Activated CD8-positive, alpha-beta T cell treated with anti-CD3 and anti-CD28 coated beads for 36 hours (primary cell): ENCODE data around the gene TRAF3IP1. TPM values are rescaled to one million over a fixed set of nuclear protein-coding genes. Genes with fewer than 3 reads are reported as not detected.
A peak's percentile ranks its signal among the peaks of the same experiment; 100 is the strongest.
"Not testable (repeated sequence)": the region's sequence is repeated elsewhere in the genome, so short reads cannot be mapped to it uniquely, and the experiment has no call there.

Source experiments
- ATAC-seq: fragments of 200-7000 bp; cut with Tn5 transposase; one replicate; pipeline ENCODE4 v1.10.0; 2021; ENCODE audit warnings: mild to moderate bottlenecking, moderate library complexity
- CTCF ChIA-PET: fragments of 350-600 bp; sonication (Branson Sonifier 250); formaldehyde crosslinking; loops from one replicate; lab custom pipeline; 2021; ENCODE audit warnings: antibody characterized with exemption; lab: Charles Lee
- POLR2A ChIA-PET: fragments of 350-600 bp; sonication (Branson Sonifier 250); formaldehyde crosslinking; loops from one replicate; lab custom pipeline; 2021; ENCODE audit warnings: antibody characterized with exemption; lab: Charles Lee
- DNase-seq: peaks from one replicate; pipeline ENCODE4 v3.0.0-alpha.2; 2020
- H3K27ac Mint-ChIP-seq: one replicate; pipeline ENCODE4 v1.8.0; 2021; ENCODE audit warnings: mild to moderate bottlenecking, mixed read lengths
- H3K27me3 Mint-ChIP-seq: one replicate; pipeline ENCODE4 v1.8.0; 2021; ENCODE audit warnings: mixed read lengths
- H3K36me3 Mint-ChIP-seq: one replicate; pipeline ENCODE4 v1.8.0; 2021; ENCODE audit warnings: low read depth, mixed read lengths
- H3K4me1 Mint-ChIP-seq: one replicate; pipeline ENCODE4 v1.8.0; 2021; ENCODE audit warnings: low read depth, mixed read lengths
- H3K4me3 Mint-ChIP-seq: one replicate; pipeline ENCODE4 v1.8.0; 2021; ENCODE audit warnings: mild to moderate bottlenecking, moderate library complexity, mixed read lengths
- H3K9me3 Mint-ChIP-seq: one replicate; pipeline ENCODE4 v1.8.0; 2021; ENCODE audit warnings: mixed read lengths
- CTCF ChIP-seq: fragments of 200-600 bp; IDR thresholded peaks from one replicate; pipeline ENCODE4 v1.8.0; 2022; ENCODE audit warnings: antibody characterized with exemption, mild to moderate bottlenecking
- intact Hi-C: fragments of 100-400 bp; cut with micrococcal nuclease; formaldehyde crosslinking; loops from one replicate; pipeline ENCODE4 v1.10.0; 2022
- total RNA-seq, 2 experiments: library from RNA; stranded (reverse); gene quantifications; one replicate each; pipeline ENCODE4 v1.2.3, GENCODE V29; 2021

TRAF3IP1 gene
- total RNA-seq, 2 experiments from 2014 or later = 7.1 to 7.9 TPM

- CTCF ChIA-PET = no interaction called here
These were observed 83.5 kb downstream of the TRAF3IP1 start for GRCh38 chr2:238403632-238404405.

GRCh38 chr2:238404406-238405216, 84.3 kb downstream of the TRAF3IP1 start:
- no peaks in the 10 kb centered on the region for H3K36me3 Mint-ChIP-seq
- DNase-seq = no peak
- no peak for TF ChIP-seq CTCF
- intact Hi-C loops = no loop called here
- no peaks in the 10 kb centered on the region for H3K9me3 Mint-ChIP-seq
- no peak overlapping the region for H3K4me3 Mint-ChIP-seq
- no peaks in the 10 kb centered on the region for H3K27me3 Mint-ChIP-seq
- H3K4me1 Mint-ChIP-seq = peaks cover 8% of the 10 kb centered on the region
- POLR2A ChIA-PET = interaction anchor here (0.6 kb wide), 1 partner anchor 1575 kb away, joined by 3 read pairs; no protein-coding TSS in a partner anchor
- CTCF ChIA-PET = no interaction called here
- no peak overlapping the region for H3K27ac Mint-ChIP-seq
- no peak for ATAC-seq

More at GRCh38 chr2:238403632-238404405, 83.5 kb downstream of the TRAF3IP1 start:
- no peak overlapping the region for H3K27ac Mint-ChIP-seq
- POLR2A ChIA-PET = no interaction called here
- no peaks in the 10 kb centered on the region for H3K9me3 Mint-ChIP-seq
- DNase-seq (no peak), ATAC-seq (no peak)
- H3K36me3 Mint-ChIP-seq = no peaks in the 10 kb centered on the region
- H3K4me1 Mint-ChIP-seq = peaks cover 8% of the 10 kb centered on the region
- H3K4me3 Mint-ChIP-seq = no peak overlapping the region
- H3K27me3 Mint-ChIP-seq = no peaks in the 10 kb centered on the region
- no peak for TF ChIP-seq CTCF
- intact Hi-C loops = no loop called here

- ChIA-PET CTCF (interaction anchor here (1.3 kb wide), 1 partner anchor 15 kb away, joined by 3 read pairs; no protein-coding TSS in a partner anchor), POLR2A (interaction anchor here (0.6 kb wide), 1 partner anchor 1576 kb away, joined by 3 read pairs; no protein-coding TSS in a partner anchor)
- H3K4me1 Mint-ChIP-seq, intact Hi-C loops, DNase-seq, ATAC-seq, H3K27me3 Mint-ChIP-seq, H3K4me3 Mint-ChIP-seq, H3K36me3 Mint-ChIP-seq, H3K27ac Mint-ChIP-seq, H3K9me3 Mint-ChIP-seq: not testable (repeated sequence)
These were observed 84.9 kb downstream of the TRAF3IP1 start for GRCh38 chr2:238405217-238405555.

GRCh38 chr2:238406221-238406997, 86.1 kb downstream of the TRAF3IP1 start:
- no peak overlapping the region for H3K4me3 Mint-ChIP-seq
- intact Hi-C loops = no loop called here
- DNase-seq (no peak), ATAC-seq (no peak)
- ChIA-PET POLR2A (interaction anchor here (1.1 to 1.2 kb wide), 2 partner anchors 33 to 117 kb away, joined by 3 to 4 read pairs; no protein-coding TSS in a partner anchor), CTCF (interaction anchor here (1.3 kb wide), 1 partner anchor 16 kb away, joined by 3 read pairs; no protein-coding TSS in a partner anchor)
- no peaks in the 10 kb centered on the region for H3K27me3 Mint-ChIP-seq
- peaks cover 8% of the 10 kb centered on the region for H3K4me1 Mint-ChIP-seq
- H3K27ac Mint-ChIP-seq = peak overlapping the region; percentile 38
- H3K36me3 Mint-ChIP-seq = no peaks in the 10 kb centered on the region
- TF ChIP-seq CTCF = no peak
- H3K9me3 Mint-ChIP-seq = no peaks in the 10 kb centered on the region

GRCh38 chr2:238406998-238407285, 86.6 kb downstream of the TRAF3IP1 start:
- POLR2A ChIA-PET = interaction anchor here (1.2 kb wide), 1 partner anchor 118 kb away, joined by 3 read pairs; no protein-coding TSS in a partner anchor
- peaks cover 8% of the 10 kb centered on the region for H3K4me1 Mint-ChIP-seq
- no peaks in the 10 kb centered on the region for H3K9me3 Mint-ChIP-seq
- no peak overlapping the region for H3K4me3 Mint-ChIP-seq
- CTCF ChIA-PET = no interaction called here
- no peaks in the 10 kb centered on the region for H3K36me3 Mint-ChIP-seq
- ATAC-seq = no peak
- H3K27ac Mint-ChIP-seq = no peak overlapping the region
- no peaks in the 10 kb centered on the region for H3K27me3 Mint-ChIP-seq
- intact Hi-C loops = no loop called here
- DNase-seq = no peak
- TF ChIP-seq CTCF = no peak
